Mesenchymal stem cell (in vitro differentiated cells and primary cell): ENCODE results near the gene CD96.

ENCODE experiments used
- DNase-seq: peaks from one replicate; pipeline ENCODE4 v3.0.0-alpha.2; 2013
- H2AFZ ChIP-seq: one replicate; pipeline ENCODE4 v1.6.1; 2013; ENCODE audit warnings: low read depth, mild to moderate bottlenecking, control low read depth, inconsistent platforms, low read length, moderate library complexity
- H2AK5ac ChIP-seq: 2 replicates; pipeline ENCODE4 v1.6.1; 2013; ENCODE audit warnings: low read length, moderate library complexity, mild to moderate bottlenecking, inconsistent platforms; ENCODE audit not compliant: severe bottlenecking
- H2BK120ac ChIP-seq: one replicate; pipeline ENCODE4 v1.6.1; 2013; ENCODE audit warnings: low read depth, mild to moderate bottlenecking, inconsistent platforms, low read length, moderate library complexity
- H2BK12ac ChIP-seq, 2 experiments: one replicate each; pipeline ENCODE4 v1.6.1; 2013; ENCODE audit warnings: inconsistent platforms in 2 of 2, low read length in 2 of 2, mild to moderate bottlenecking in 2 of 2, moderate library complexity in 2 of 2, control low read depth in 1 of 2
- H2BK15ac ChIP-seq: one replicate; pipeline ENCODE4 v1.6.1; 2013; ENCODE audit warnings: mild to moderate bottlenecking, low read depth, inconsistent platforms; ENCODE audit not compliant: poor library complexity, severe bottlenecking
- H2BK5ac ChIP-seq: 2 replicates; pipeline ENCODE4 v1.6.1; 2013; ENCODE audit warnings: low read depth, mild to moderate bottlenecking, low read length, control low read depth, inconsistent platforms; ENCODE audit not compliant: poor library complexity, severe bottlenecking
- H3K14ac ChIP-seq, 2 experiments: one replicate each; pipeline ENCODE4 v1.6.1; 2013; ENCODE audit warnings: inconsistent platforms in 2 of 2, low read length in 2 of 2, control low read depth in 1 of 2, mild to moderate bottlenecking in 1 of 2, moderate library complexity in 1 of 2
- H3K18ac ChIP-seq, 2 experiments: one replicate each; pipeline ENCODE4 v1.6.1; 2013; ENCODE audit warnings: inconsistent platforms in 2 of 2, low read length in 2 of 2, control low read depth in 1 of 2, low read depth in 1 of 2, mild to moderate bottlenecking in 1 of 2
- H3K23ac ChIP-seq, 2 experiments: one replicate each; pipeline ENCODE4 v1.6.1; 2013; ENCODE audit warnings: inconsistent platforms in 2 of 2, low read length in 2 of 2, mild to moderate bottlenecking in 2 of 2, moderate library complexity in 2 of 2, control low read depth in 1 of 2
- H3K27ac ChIP-seq: 2 replicates; pipeline ENCODE4 v1.5.1; 2013; ENCODE audit warnings: mild to moderate bottlenecking, moderate library complexity, low read length, control low read depth, inconsistent platforms; ENCODE audit not compliant: poor library complexity, severe bottlenecking
- H3K27me3 ChIP-seq, 2 experiments: 2 replicates each; pipeline versions ENCODE4 v1.6.1 to v1.7.0; 2013; ENCODE audit warnings: low read length in 2 of 2, mild to moderate bottlenecking in 2 of 2, moderate library complexity in 2 of 2, control low read depth in 1 of 2, inconsistent platforms in 1 of 2; ENCODE audit not compliant: control insufficient read depth in 1 of 2, insufficient read depth in 1 of 2
- H3K36me3 ChIP-seq, 2 experiments: 2 replicates each; pipeline versions ENCODE4 v1.6.1 to v1.7.0; 2013; ENCODE audit warnings: low read length in 2 of 2, control low read depth in 1 of 2, inconsistent platforms in 1 of 2, low read depth in 1 of 2, mild to moderate bottlenecking in 1 of 2; ENCODE audit not compliant: insufficient read depth in 2 of 2, control insufficient read depth in 1 of 2
- H3K4ac ChIP-seq, 2 experiments: one replicate each; pipeline ENCODE4 v1.6.1; 2013; ENCODE audit warnings: inconsistent platforms in 2 of 2, low read length in 2 of 2, mild to moderate bottlenecking in 2 of 2, moderate library complexity in 2 of 2, control low read depth in 1 of 2, low read depth in 1 of 2
- H3K4me1 ChIP-seq: 2 replicates; pipeline ENCODE4 v1.6.1; 2013; ENCODE audit warnings: low read depth, low read length, control low read depth; ENCODE audit not compliant: control insufficient read depth, insufficient read depth
- H3K4me2 ChIP-seq: 2 replicates; pipeline ENCODE4 v1.6.1; 2013; ENCODE audit warnings: low read length, mild to moderate bottlenecking, inconsistent platforms; ENCODE audit not compliant: poor library complexity, severe bottlenecking
- H3K4me3 ChIP-seq, 2 experiments: 2 replicates each; pipeline versions ENCODE4 v1.5.1 to v1.7.0; 2013; ENCODE audit warnings: low read length in 2 of 2, mild to moderate bottlenecking in 2 of 2, control low read depth in 1 of 2, low read depth in 1 of 2; ENCODE audit not compliant: insufficient read depth in 1 of 2
- H3K79me1 ChIP-seq: replicated peaks from 2 replicates; pipeline ENCODE4 v1.6.1; 2013; ENCODE audit warnings: mild to moderate bottlenecking, control low read depth, low read length, inconsistent platforms; ENCODE audit not compliant: poor library complexity, severe bottlenecking
- H3K9ac ChIP-seq: 2 replicates; pipeline ENCODE4 v1.7.0; 2013; ENCODE audit warnings: mild to moderate bottlenecking, low read length, moderate library complexity
- H3K9me3 ChIP-seq: 2 replicates; pipeline ENCODE4 v1.7.0; 2013; ENCODE audit warnings: mild to moderate bottlenecking, low read length; ENCODE audit not compliant: control insufficient read depth
- H4K8ac ChIP-seq: one replicate; pipeline ENCODE4 v1.6.1; 2013; ENCODE audit warnings: inconsistent platforms, mild to moderate bottlenecking, low read length, moderate library complexity
- H4K91ac ChIP-seq: one replicate; pipeline ENCODE4 v1.6.1; 2013; ENCODE audit warnings: mild to moderate bottlenecking, low read length, inconsistent platforms
- WGBS: methylation state at CpG from one replicate; pipeline ENCODE4 v1.1.7; 2013; ENCODE audit warnings: mixed read lengths; 5-methylcytosine and 5-hydroxymethylcytosine counted together

CD96 gene

GRCh38 chr3:111618945-111619344 lies 76.9 kb downstream of the CD96 start:
- DNase-seq: no peak
- Histone ChIP-seq H2BK120ac (no peak overlapping the region), H3K9me3 (no peaks in the 10 kb centered on the region), H3K18ac (no peak overlapping the region), H3K9ac (no peak overlapping the region), H3K14ac (no peak overlapping the region), H2BK5ac (no peak overlapping the region), H3K4ac (no peak overlapping the region), H3K4me2 (no peak overlapping the region), H4K91ac (no peak overlapping the region), H4K8ac (no peak overlapping the region), H3K36me3 (no peaks in the 10 kb centered on the region), H3K23ac (no peak overlapping the region), H2BK12ac (no peak overlapping the region), H3K27ac (no peak overlapping the region), H3K4me1 (peaks cover 6% of the 10 kb centered on the region), H3K27me3 (peaks cover 0 to 2% of the 10 kb centered on the region in 2 experiments), H2AK5ac (no peak overlapping the region), H2AFZ (no peak overlapping the region), H2BK15ac (no peak overlapping the region), H3K4me3 (no peak overlapping the region), H3K79me1 (no peaks in the 10 kb centered on the region)

- H4K8ac ChIP-seq: no peak overlapping the region
- H3K4me1 ChIP-seq: peaks cover 6% of the 10 kb centered on the region
- no peak for DNase-seq
- no peak overlapping the region for H2BK120ac ChIP-seq
- H2AK5ac ChIP-seq: no peak overlapping the region
- peak overlapping the region in 1 of 2 experiments; percentile 1 for H3K4ac ChIP-seq
- H3K27me3 ChIP-seq: peaks cover 0 to 2% of the 10 kb centered on the region in 2 experiments
- no peaks in the 10 kb centered on the region for H3K9me3 ChIP-seq
- no peaks in the 10 kb centered on the region for H3K79me1 ChIP-seq
- peak overlapping the region; percentile 14 to 78 for H2BK12ac ChIP-seq
- H3K23ac ChIP-seq: no peak overlapping the region
- no peak overlapping the region for H3K4me2 ChIP-seq
- H2BK15ac ChIP-seq: no peak overlapping the region
- no peak overlapping the region for H2BK5ac ChIP-seq
- H3K9ac ChIP-seq: no peak overlapping the region
- 98% methylated on average over 3 of the region's 3 CpGs for WGBS
- H3K4me3 ChIP-seq: no peak overlapping the region
- no peak overlapping the region for H3K14ac ChIP-seq
- H3K36me3 ChIP-seq: no peaks in the 10 kb centered on the region
- no peak overlapping the region for H2AFZ ChIP-seq
- H4K91ac ChIP-seq: no peak overlapping the region
- no peak overlapping the region for H3K27ac ChIP-seq
- peak overlapping the region in 1 of 2 experiments; percentile 52 for H3K18ac ChIP-seq
These were observed 77.8 kb downstream of the CD96 start for GRCh38 chr3:111619833-111620232.

- Histone ChIP-seq H4K91ac (no peak overlapping the region), H3K4me1 (peaks cover 6% of the 10 kb centered on the region), H2BK120ac (no peak overlapping the region), H2BK15ac (no peak overlapping the region), H3K27ac (no peak overlapping the region), H2AK5ac (no peak overlapping the region), H3K9me3 (no peaks in the 10 kb centered on the region), H3K79me1 (no peaks in the 10 kb centered on the region), H4K8ac (no peak overlapping the region), H2BK12ac (no peak overlapping the region), H3K4me2 (no peak overlapping the region), H3K23ac (no peak overlapping the region), H2BK5ac (no peak overlapping the region), H2AFZ (no peak overlapping the region), H3K36me3 (no peaks in the 10 kb centered on the region), H3K27me3 (peaks cover 0 to 2% of the 10 kb centered on the region in 2 experiments), H3K18ac (no peak overlapping the region), H3K14ac (no peak overlapping the region), H3K4ac (no peak overlapping the region), H3K9ac (no peak overlapping the region), H3K4me3 (no peak overlapping the region)
- WGBS: 55% methylated on average over 4 of the region's 5 CpGs
- DNase-seq: no peak
These were observed 79.5 kb downstream of the CD96 start for GRCh38 chr3:111621535-111621934.

- DNase-seq: peak; percentile 84
- Histone ChIP-seq H4K91ac (peak overlapping the region; percentile 25), H3K4me1 (peaks cover 6% of the 10 kb centered on the region), H3K14ac (no peak overlapping the region), H2BK120ac (peak overlapping the region; percentile 49), H3K4me2 (no peak overlapping the region), H2BK5ac (no peak overlapping the region), H2BK15ac (peak overlapping the region; percentile 69), H2BK12ac (peak overlapping the region; percentile 83 to 84), H3K9me3 (peaks cover 20% of the 10 kb centered on the region), H3K23ac (no peak overlapping the region), H3K4me3 (no peak overlapping the region), H3K18ac (peak overlapping the region in 1 of 2 experiments; percentile 84), H4K8ac (no peak overlapping the region), H3K4ac (peak overlapping the region in 1 of 2 experiments; percentile 51), H3K27me3 (no peaks in the 10 kb centered on the region), H2AFZ (peak overlapping the region; percentile 64), H3K9ac (no peak overlapping the region), H3K36me3 (no peaks in the 10 kb centered on the region), H3K79me1 (no peaks in the 10 kb centered on the region), H3K27ac (no peak overlapping the region), H2AK5ac (no peak overlapping the region)
- WGBS: 33% methylated on average over 1 of the region's 2 CpGs
These were observed 85.1 kb downstream of the CD96 start for GRCh38 chr3:111627092-111627491.
